ENCODE measurements around the gene PCED1A. TPM values are rescaled to one million over a fixed set of nuclear protein-coding genes. Genes with fewer than 3 reads are reported as not detected.

Gene PCED1A
- total and polyA plus RNA-seq, 9 of the 15 experiments (the other 6 are each of a cell fraction or from before 2014, with no cell fraction given) = 1.5 to 11.5 (median 5.9) TPM

DNA sequence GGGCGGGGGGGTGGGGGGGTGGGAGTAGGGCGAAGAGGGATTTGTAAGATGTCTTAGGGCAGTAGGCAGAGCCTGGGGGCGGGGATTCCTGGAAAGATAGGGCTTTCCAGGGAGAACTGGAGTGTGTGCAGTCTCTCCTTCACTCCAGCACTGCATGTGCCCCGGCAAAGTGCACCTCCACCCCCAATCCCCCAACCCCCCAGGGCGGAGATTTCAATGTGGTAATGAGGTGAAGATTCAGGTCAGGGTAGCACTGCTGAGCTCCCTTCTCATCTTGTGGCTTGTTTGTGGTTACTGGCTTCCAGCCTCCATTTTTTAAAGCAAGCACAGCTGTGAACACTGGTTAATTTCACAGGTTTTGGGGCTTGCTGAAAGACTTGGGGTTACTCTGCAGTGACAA lies 18.4 kb downstream of the PCED1A start:
- Histone ChIP-seq H2AFZ (ENCODE audit: low read depth, low read length) (0 out of 2 replicates have a peak overlapping the region, but pooled peaks have one; percentile 14), H4K20me1 (replicated peaks; ENCODE audit: control insufficient read depth, insufficient read depth, low read length) (no peaks in the 10 kb centered on the region), H3K9me1 (ENCODE audit: control insufficient read depth, insufficient read depth, low read length) (peaks cover 3% of the 10 kb centered on the region), H3K27ac (ENCODE audit: extremely low read depth, low read depth, low read length) (no peak overlapping the region), H3K27me3 (ENCODE audit: control insufficient read depth in 2 of 2, insufficient read depth in 2 of 2, low read length in 2 of 2) (no peaks in the 10 kb centered on the region), H3K9ac (ENCODE audit: insufficient read depth in 1 of 2, low read depth in 2 of 2, low read length in 2 of 2) (peak overlapping the region in 1 of 2 experiments; percentile 17; a peak in 1 of 4 replicates), H3K36me3 (ENCODE audit: control insufficient read depth, insufficient read depth, low read length) (no peaks in the 10 kb centered on the region), H3K4me1 (replicated peaks in 1 of 2; ENCODE audit: control insufficient read depth in 2 of 2, insufficient read depth in 2 of 2, low read length in 2 of 2) (peaks cover 14 to 20% of the 10 kb centered on the region in 2 experiments), H3K4me2 (ENCODE audit: insufficient read depth, low read length) (no peak overlapping the region), H3K79me2 (ENCODE audit: control insufficient read depth, insufficient read depth, low read length) (no peaks in the 10 kb centered on the region), H3K4me3 (no peak overlapping the region), H3K9me3 (replicated peaks; ENCODE audit: control insufficient read depth, insufficient read depth, low read depth, low read length) (no peaks in the 10 kb centered on the region)
- intact Hi-C loops (cut with micrococcal nuclease) = no loop called here
- ChIA-PET CTCF (ENCODE audit: low intra/inter-chr PET ratio) (no interaction called here), POLR2A (interaction anchor here (0.6 to 1.6 kb wide), 5 partner anchors 10 to 34 kb away, joined by 3 to 4 read pairs (median 3); partner anchors contain the start of genes PCED1A and VPS16)
- in situ Hi-C loops (cut with MboI) = no loop called here
- DNase-seq (ENCODE audit: extremely low read depth in 1 of 4, low spot score in 3 of 4) = peak in 3 of 4 experiments; percentile 23 to 68 (median 45)
- ATAC-seq = peak; percentile 68
- FAIRE-seq = no peak
- no TSS peak for BruUV-seq (replicated peaks)
- 0% methylated on average over 1 of the region's 5 CpGs for WGBS (ENCODE audit: insufficient coverage, low coverage, missing lambda C conversion rate)
- peak in 1 of 2 experiments; percentile 25; a peak in 1 of 4 replicates for TF ChIP-seq HDAC1 (IDR thresholded peaks at IDR 0.05)
- no peak for TF ChIP-seq PRPF4 (IDR thresholded peaks at IDR 0.05; ENCODE audit: insufficient read depth, low read depth, low read length, poor library complexity, severe bottlenecking)
- peak; percentile 62 to 80; a peak in 3 of 4 replicates for TF ChIP-seq KDM1A (IDR thresholded peaks at IDR 0.05)
- TF ChIP-seq, protein P1, sequence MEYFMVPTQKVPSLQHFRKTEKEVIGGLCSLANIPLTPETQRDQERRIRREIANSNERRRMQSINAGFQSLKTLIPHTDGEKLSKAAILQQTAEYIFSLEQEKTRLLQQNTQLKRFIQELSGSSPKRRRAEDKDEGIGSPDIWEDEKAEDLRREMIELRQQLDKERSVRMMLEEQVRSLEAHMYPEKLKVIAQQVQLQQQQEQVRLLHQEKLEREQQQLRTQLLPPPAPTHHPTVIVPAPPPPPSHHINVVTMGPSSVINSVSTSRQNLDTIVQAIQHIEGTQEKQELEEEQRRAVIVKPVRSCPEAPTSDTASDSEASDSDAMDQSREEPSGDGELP (CRISPR knock-in tag; IDR thresholded peaks at IDR 0.05; ENCODE audit: borderline replicate concordance) = 0 out of 2 replicates have a peak, but pooled peaks have one; percentile 32
- TF ChIP-seq MAZ (CRISPR knock-in tag; conservative IDR thresholded peaks at IDR 0.05 in 1 of 2, IDR thresholded peaks at IDR 0.05 in 1 of 2) = 0 out of 4 replicates have a peak, but pooled peaks of 1 of the 2 experiments have one; percentile 31
- no peak for TF ChIP-seq NR2F6 (CRISPR knock-in tag; IDR thresholded peaks at IDR 0.05)
- TF ChIP-seq RCOR1 (IDR thresholded peaks at IDR 0.05; ENCODE audit: borderline replicate concordance in 1 of 2, low read depth in 2 of 2, low read length in 2 of 2) = peak in 1 of 2 experiments; percentile 67; a peak in 1 of 4 replicates
- peak; percentile 21; the same call in 1 of the 2 replicates for TF ChIP-seq MYC (IDR thresholded peaks at IDR 0.05; ENCODE audit: low read depth, low read length)
- TF ChIP-seq MYC (CRISPR knock-in tag; IDR thresholded peaks at IDR 0.05; ENCODE audit: borderline replicate concordance, low read depth) = no peak
- TF ChIP-seq NFXL1 (CRISPR knock-in tag; IDR thresholded peaks at IDR 0.05) = no peak
- no peak for TF ChIP-seq RFX7 (CRISPR knock-in tag; IDR thresholded peaks at IDR 0.05)
- no peak for TF ChIP-seq ETV5 (CRISPR knock-in tag; IDR thresholded peaks at IDR 0.05; ENCODE audit: low read depth)
